GM21723 (cell line): ENCODE measurements around the gene DAB2IP.
A peak's percentile ranks its signal among the peaks of the same experiment; 100 is the strongest.

Experiments
- ATAC-seq: cut with Tn5 transposase; IDR thresholded peaks from one replicate; pipeline ENCODE4 v1.9.1; 2021; ENCODE audit warnings: mild to moderate bottlenecking, moderate library complexity; ENCODE audit not compliant: unreplicated experiment

DAB2IP gene

DNA sequence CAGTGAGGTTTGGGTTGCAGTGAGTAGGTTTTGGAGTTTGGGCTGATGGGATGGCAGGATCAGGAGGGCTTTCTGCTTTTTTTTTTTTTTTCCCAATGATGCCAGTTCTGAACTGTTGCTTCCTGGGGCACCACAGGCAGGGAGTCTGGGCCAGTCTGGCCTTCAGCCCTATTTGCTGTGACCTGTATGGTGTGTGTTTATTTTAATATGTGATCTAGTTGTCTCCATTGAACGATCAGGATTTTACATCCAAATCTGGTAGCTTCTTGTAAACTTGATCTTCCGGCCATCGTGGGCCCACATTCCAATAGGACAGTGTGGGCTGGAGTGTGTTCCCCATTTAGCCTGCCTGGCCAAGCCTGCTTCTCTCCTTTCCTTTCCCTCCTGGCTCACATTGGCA is 25.8 kb upstream of the DAB2IP start:
- ATAC-seq, result no peak

DNA sequence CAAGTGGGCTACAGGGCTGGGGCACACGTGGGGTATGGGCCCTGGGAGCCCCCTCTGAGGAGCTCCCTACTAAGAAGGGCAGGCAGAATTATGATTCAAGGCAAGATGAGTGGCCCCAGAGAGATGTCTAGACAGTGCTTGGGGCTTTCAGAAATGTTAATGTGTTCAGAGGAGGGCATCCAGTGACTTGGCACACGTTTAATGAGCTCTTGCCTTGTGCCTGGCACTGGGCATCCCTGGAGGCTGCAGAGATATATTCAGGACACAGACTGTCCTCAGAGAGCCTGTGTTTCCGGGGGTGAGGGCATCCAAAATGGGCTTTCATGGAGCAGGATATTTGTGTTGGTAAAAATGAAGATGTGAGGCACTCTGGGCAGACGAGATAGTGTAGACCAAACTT is 25.4 kb upstream of the DAB2IP start:
- ATAC-seq, result no peak

DNA sequence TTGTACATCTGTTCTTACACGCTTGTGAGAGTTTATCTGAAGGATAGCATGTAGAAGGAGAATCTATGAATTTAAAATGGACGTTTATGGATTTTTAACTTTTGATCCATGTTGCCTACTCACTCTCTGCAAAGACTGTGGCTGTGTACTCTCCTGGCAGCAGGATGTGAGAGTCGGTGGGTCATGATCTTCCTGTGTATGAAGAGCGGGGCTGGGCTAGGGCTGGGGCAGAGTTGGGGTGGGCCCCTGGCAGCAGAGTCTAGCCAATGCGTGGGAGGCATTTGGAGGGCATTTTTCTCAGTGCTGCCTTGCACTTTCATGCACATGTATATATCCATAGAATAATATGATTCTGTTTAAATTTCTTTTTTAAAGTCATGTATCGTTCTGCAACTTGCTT is 24.0 kb upstream of the DAB2IP start:
- no peak for ATAC-seq

DNA sequence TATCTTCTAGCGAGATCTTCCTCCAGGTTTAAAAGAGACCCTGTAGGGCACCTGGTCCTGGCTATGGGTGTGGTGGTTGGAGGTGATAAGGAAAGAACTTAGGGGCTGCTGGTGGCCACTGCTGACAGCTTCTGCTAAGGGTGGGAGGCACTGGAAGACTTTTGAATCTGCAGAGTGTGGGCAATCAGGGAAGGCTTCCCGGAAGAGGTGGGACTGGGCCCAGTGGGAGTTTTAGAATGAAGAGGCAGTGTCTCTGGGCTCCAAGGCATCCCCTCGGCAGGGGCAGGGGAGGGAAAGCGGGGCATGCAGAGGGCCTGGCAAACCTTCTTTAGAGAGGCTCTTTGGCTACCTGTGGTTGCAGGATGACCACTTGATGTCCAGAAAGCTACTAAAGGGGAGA is 23.0 kb upstream of the DAB2IP start:
- no peak for ATAC-seq

DNA sequence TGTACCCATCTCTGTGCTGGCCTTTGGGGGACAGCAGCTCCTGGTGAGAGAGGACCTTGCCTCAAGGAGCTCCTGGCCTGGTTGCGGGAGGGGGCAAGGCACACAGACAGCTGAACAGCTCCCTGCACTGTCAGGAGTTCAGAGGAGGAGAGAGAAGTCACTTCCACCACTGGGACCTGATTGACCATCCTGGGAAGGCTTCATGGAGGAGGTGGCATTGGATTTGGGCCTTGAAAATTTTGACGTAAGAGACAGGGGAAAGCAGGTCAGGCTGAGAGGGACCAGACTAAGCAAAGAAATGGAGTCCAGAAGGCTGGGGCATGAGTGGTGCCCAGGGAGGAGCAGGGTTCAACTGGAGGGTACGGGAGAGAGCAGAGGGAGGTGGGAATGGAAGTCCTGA is 20.3 kb upstream of the DAB2IP start:
- no peak for ATAC-seq

DNA sequence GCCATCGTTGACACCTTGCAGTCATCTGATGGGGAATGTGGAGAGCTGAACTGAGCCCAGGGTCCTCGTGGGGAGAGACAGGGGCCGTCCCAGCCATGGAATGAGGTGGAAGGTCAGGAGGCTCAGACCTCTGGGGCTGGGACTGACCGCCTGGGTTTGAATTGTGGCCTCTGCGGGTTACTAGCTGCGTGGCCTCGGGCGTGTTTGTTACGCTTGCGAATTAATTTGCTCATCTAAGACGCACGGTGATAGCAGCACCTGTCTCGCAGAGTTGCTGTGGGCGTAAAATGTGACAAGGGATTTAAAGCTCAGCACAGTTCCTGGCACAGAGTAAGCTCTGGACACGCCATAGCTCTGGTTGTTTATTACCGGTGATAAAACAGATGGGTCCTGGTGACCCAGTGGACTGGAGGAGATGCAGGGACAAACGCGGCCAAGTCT is 19.4 kb upstream of the DAB2IP start:
- ATAC-seq, result no peak

DNA sequence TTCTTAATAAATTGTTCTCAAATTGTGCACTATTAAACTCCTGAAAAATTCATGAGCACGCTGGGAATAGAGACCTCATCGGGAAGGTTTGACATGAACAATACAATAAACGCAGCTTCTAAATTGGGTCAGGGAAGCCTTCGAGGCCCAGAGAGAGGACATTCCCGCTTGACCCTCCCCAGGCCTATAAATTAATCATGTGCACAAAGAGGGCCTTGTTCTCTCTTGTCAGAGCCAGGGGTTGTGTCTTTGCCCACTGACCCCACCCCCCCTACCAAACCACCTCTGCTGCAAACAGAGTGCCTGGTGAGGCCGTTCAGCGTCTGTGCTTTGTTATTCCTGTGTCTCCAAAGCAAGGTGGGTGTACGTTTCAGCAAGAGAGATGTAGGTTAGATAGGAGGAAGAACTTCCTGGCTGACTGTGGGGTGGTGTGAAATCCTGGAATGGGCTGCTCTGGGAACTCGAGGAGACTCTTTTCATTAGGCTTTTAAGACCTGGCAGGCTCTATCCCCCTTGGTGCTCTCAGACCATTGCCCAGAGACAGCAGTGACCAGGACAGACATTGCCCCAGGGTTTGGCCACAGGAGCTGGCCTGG is 18.2 kb upstream of the DAB2IP start:
- ATAC-seq, result no peak

DNA sequence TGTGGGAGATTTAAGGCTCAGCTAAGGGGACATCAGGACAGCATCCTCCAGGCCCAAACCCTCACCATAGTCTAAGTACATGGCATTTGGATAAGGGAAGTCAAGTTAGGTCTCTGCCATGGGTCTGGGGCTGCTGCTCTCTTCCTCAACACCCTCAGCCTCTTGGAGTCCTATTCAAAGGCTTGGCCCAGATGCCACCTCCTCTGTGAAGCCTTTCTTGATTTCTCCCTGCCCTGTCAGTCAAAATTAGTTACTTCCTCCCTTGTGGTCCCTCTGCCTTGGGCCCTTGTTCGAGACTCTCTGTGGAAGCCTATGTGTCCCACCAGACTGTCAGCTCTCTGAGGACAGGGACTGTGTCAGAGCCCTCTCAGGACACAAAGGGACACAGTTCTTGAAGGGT is 17.7 kb upstream of the DAB2IP start:
- ATAC-seq, result no peak

DNA sequence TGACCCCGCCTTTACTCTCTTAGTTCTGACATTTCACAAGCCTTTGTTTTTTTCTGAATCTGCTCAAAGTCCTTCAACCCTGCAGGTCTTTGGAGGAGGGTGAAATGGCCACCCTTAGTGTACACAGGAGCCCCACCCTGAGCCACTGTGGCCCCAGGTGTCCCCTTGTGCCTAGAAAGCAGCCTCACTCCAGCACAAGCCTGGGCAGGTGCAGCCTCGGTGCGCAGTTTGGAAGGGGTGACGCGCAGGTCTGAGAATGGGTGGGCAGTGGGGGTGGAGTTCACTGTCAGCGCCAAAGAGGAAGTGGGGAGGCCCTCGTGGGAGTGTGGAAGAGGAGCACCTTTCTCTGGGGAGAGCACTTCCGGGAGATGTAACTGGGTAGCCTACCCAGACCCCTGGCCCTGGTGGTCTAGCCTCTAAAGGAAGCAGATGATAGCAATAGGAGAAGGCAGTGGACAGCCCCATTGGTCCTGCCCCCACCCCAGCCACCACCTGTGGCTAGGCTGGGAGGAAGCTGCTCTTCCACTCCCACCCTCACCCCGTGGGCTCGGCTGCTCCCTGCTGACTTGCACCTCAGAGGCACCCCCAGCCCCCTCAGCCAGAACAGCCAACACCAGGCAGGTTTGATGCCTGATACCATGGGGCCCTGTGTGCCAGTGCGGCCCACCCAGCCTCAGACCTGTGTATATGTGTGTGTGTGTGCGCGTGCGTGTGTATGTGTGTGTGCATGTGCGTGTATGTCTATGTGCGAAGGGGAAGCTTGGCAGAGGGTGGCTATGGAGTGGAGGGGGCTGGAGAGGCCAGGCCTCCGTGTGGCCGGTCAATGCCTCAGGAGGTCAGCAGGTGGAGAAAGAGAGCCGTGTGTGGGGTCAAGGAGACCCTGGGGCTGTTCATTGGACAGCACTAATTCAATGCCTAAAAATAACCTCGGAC is 16.8 kb upstream of the DAB2IP start:
- peak; percentile 47 for ATAC-seq

DNA sequence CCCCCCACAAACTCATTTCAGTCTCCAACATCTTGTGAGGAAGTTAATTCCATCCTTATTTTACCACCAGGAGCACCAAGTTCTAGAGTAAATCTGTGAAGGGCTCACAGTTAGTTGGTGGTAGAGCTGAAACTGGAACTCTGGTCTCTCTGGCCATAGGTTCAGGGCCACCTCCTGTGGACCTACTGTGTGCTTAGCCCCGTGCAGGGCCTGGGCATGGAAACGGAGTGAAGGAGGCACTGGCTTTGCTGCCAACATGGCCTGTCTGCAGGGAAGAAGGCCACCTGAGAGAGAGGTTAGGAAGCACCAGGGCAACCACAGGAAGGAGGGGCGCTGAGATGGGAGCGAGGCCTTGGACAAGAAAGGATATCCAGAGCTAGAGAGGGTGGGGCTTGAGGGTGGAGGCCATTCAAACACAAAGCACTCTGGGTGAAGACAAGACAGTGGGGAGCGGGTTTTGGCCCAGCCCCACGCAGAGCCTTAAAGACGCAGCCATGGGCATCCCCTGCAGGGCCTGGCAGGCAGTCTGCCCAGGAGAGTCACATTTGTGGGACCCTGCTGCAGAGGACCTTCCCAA is 16.0 kb upstream of the DAB2IP start:
- no peak for ATAC-seq

DNA sequence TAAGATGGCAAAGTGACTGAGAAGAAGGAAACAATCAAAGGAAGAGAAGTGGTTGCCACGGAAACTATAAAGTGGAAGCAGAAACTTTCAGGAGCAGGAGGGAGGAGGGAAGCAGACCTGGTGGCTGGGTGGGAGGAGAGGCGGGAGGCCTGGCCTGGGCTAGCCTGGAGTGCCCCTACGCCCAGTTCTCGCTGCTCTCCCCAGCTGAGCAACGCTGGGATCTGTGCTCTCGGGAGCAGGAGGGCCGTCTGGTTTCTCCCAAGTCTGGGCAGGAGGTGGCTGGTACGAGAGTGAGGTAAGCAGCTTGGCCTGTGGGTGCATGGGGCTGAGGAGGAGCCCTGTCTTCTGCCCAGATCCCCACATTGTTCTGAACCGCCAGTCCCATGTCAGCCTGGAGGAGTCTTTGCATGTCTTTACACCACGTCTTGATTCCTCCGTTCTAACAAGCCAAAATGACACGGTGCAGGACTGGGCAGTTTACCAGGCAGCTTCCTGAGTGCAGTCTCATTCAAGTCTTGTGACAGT is 15.0 kb upstream of the DAB2IP start:
- no peak for ATAC-seq

DNA sequence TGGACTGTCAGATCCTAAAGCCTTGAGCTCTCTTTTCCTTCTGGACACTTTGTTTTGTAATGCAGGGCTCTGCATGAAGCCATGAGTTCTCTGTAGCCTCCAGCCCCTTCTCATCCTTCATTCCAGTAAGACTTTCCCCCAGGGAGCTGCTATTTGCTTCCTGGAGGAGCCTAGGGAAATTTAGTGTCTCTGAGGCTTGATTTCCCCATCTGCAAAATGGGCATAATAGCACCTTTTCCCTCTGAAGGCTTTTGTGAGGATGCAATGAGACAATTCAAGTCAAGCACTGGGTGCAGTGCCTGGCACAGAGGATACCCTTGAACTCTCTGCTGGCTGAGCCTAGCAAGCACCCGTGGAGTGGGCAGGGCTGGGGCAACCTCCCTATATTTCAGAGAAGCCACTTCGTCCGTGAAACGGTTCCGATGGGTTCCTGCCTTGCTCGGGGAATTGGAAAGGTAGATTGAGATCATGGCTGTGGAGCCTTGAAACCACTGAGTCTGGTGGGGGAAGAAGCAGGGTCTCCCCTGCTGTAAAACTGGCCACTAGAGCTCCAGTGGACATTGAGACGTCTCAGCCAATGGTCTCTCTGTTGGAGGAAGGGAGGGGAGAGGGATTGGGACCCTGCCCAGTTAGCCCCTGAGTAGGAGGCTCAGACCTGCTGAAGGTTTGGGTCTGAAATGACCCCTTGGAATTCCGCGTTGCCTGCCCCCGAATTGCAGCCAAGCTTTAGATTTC is 14.3 kb upstream of the DAB2IP start:
- no peak for ATAC-seq

DNA sequence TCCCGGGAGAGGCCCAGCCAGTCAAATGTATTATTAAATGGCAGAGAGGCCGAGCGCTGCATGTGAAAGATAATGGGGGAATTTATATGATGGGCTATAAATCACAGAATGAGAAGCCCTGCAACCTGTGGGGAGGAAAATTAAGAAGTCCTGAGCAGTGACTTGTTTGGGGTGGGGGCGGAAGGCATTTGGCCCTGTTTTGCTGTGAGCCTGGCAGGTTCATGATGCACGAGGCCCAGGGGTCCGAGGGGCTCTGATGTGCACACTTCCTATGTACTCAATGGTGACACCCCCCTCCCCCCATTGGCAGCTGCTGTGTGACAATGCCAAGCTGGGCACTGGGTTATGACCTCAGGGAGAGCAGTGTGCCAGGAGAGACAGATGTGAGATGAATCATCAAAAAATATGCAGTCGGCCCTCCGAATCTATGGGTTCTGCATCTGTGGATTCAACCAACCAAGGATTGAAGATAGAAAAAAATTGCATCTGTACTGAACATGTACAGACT is 13.7 kb upstream of the DAB2IP start:
- no peak for ATAC-seq

DNA sequence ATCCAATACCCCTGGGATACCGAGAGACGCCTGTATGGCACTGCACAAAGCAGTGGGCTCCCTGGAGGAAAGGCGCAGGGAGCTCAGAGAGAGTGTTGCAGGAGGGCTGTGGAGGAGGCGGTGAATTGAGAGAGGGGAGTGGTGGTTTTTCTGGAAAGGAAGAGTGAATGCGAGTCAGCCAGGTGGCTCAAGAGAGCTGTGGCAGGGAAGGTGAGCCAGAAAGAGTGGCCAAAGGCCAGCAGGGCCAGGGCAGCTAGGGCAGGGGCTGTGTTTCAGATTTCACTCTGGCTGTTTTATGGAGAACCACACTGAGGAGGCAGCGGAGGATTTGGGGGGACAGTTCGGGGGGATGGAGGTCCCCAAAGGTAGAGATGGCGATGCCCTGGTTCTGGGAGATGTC is 13.0 kb upstream of the DAB2IP start:
- ATAC-seq, result no peak

DNA sequence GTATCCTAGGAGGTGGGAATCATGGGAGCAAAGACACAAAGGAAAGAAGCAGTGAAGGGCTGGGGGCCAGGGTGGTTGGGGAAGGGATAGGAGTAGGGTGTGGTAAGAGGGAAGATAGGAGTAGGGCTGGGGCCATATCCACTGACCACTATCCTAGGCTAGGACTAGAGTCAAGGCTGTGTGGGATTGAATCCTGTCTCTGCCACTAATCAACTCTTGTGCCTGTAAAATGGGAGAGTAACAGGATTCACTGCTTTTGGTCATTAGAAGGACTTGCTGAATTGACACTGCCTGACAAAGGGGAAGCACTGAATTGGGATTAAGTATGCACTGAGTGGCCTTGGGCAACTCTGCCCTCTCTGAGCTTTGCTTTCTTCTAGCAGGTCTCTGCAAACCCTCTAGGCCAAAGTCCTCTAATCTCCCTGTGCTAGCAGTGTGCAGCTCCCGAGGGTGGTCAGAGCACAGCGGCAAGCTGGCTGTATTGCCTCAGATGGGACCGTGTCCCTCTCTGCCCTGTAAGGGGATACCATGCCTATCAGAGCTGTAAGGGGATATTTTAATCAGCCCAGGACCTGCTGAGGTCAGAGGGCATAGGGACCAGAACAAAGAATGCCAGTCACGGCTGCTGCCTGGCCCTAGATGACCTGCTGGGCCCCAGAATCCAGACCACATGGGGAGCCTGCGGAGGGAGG is 12.4 kb upstream of the DAB2IP start:
- no peak for ATAC-seq

DNA sequence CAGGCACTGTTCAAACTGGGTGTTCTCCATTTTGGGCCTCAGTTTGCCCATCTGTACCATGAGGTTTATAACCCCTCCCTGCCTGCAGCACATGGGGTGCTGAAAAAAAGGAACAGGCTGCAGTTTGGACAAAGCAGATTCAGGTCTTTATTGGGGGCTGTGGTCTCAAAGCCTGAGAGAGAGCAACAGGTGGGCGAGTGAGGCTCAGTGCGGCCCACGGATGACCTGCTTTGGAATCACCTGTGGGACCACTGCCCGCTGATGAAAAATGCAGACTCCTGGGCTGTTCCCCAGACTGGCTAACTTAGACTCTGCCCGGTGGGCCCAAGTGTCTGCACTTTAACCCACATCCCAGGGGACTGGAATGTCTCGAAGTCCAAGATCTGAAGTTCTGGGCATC is 11.8 kb upstream of the DAB2IP start:
- ATAC-seq, result no peak

DNA sequence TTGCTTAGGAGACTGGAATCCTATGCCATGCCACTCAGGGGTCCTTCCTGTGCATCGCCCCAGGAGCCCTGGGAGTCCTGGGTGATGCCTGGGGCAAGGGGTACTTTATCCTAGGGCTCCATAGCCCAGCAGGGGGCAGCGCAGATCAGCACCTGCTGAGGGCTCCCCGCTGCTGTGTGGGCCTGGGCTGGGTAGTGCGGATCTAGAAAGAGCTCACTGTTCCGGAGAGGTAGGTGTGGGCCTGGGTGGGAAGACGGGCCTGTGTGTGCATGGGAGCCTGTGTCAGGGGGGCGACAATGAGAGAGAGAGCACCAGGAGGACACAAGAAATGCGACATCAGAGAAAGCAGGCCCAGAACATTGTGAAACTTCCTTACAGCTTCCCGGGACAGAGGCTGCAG is 11.4 kb upstream of the DAB2IP start:
- ATAC-seq, result no peak

DNA sequence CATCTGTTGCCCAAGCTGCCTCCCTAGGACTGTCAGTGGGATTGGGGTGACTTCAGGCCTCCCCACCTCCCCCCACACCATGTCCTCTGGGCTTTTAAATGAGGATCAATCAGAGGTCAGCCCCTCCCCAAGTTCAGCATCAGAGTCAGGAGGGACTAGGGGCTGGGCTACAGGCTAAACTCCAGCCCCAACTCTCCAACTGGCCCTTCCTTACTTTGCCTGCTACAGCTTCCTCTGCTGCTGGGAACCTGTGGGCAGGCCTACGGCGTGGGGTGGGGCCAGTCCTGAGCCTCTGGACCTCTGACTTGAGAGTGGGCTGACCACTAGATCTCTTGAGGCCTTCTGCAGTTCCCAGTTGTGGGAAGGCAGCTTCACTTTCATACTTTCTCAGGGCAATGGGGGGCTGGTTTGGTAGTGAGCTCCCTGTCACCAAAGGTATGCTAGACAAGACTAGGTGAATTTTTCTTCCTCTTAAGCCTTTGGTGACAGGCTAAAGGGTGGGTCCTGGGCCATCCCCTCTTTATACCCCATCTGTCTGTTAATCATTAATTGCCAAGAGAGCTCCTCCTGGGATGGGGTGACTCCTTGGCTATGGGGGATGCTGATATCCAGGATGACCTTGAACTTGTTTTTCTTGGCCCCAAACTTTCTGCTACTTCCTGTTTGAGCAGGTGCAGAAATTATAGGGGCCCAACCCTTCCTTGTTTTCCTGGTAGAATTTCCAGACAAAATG is 10.8 kb upstream of the DAB2IP start:
- no peak for ATAC-seq

DNA sequence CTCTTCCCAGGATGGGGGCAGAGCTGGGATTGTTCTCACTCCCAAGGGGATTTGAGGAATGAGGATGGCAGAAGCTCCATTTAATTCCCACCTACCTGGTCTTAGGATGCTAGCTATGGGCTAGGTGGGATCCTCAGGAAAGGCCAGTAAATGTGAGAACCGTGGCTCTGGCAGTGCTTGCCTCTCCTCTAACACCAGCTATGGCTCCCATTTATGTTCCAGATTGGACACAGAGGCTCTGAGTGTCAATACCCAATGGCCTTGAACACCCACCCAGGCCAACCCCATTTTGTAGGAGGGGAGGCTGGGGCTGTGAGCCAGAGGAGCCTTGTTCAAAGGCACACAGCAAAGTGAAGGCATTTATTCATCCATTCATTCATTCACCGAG is 10.2 kb upstream of the DAB2IP start:
- ATAC-seq, result no peak

DNA sequence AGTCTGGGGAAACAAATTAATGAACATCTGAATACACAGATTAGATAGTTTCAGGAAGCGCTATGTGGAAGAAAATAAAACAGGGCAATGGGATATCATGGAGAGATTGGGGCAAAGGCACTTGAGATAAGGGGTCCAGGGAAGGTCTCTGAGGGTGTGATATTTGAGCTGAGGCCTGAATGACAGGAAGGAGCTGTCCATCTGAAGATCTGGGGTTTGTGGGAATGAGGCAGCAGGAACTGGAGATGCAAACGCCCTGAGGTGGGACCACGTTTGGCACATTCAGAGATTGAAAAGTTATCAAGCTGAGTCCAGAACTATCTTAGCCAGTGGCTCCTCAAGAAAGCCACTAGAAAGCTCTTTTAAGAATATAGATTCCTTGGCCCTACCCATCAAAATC is 8.7 kb upstream of the DAB2IP start:
- no peak for ATAC-seq
